Measurements from ENCODE around the gene EZH1. TPM values are rescaled to one million over a fixed set of nuclear protein-coding genes. Genes with fewer than 3 reads are reported as not detected.
A peak's percentile ranks its signal among the peaks of the same experiment; 100 is the strongest.

Gene EZH1
- total RNA-seq, 4 donors from 2014 or later = 73.8 to 128 (median 109) TPM

GRCh38 chr17:42751628-42752027 is 6.8 kb upstream of the EZH1 start:
- peaks cover 5 to 63% (median 25%) of the 10 kb centered on the region in 4 donors for H3K4me1 ChIP-seq
- 68 to 69% methylated on average over 7 of the region's 7 CpGs for WGBS, 2 donors
- H3K4me3 ChIP-seq = no peak overlapping the region
- TF ChIP-seq, protein P1, sequence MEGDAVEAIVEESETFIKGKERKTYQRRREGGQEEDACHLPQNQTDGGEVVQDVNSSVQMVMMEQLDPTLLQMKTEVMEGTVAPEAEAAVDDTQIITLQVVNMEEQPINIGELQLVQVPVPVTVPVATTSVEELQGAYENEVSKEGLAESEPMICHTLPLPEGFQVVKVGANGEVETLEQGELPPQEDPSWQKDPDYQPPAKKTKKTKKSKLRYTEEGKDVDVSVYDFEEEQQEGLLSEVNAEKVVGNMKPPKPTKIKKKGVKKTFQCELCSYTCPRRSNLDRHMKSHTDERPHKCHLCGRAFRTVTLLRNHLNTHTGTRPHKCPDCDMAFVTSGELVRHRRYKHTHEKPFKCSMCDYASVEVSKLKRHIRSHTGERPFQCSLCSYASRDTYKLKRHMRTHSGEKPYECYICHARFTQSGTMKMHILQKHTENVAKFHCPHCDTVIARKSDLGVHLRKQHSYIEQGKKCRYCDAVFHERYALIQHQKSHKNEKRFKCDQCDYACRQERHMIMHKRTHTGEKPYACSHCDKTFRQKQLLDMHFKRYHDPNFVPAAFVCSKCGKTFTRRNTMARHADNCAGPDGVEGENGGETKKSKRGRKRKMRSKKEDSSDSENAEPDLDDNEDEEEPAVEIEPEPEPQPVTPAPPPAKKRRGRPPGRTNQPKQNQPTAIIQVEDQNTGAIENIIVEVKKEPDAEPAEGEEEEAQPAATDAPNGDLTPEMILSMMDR (IDR thresholded peaks at IDR 0.05) = no peak
- no peak for TF ChIP-seq EP300 (IDR thresholded peaks at IDR 0.05)
- no peak for TF ChIP-seq POLR2A (IDR thresholded peaks at IDR 0.05)
- H3K9me3 ChIP-seq = no peaks in the 10 kb centered on the region
- no peak for DNase-seq (ENCODE audit: low spot score in 2 of 2)
- peak overlapping the region in 2 of 4 donors; percentile 79 to 86 for H3K27ac ChIP-seq
- H3K36me3 ChIP-seq = no peaks in the 10 kb centered on the region
- no peaks in the 10 kb centered on the region for H3K27me3 ChIP-seq

DNA sequence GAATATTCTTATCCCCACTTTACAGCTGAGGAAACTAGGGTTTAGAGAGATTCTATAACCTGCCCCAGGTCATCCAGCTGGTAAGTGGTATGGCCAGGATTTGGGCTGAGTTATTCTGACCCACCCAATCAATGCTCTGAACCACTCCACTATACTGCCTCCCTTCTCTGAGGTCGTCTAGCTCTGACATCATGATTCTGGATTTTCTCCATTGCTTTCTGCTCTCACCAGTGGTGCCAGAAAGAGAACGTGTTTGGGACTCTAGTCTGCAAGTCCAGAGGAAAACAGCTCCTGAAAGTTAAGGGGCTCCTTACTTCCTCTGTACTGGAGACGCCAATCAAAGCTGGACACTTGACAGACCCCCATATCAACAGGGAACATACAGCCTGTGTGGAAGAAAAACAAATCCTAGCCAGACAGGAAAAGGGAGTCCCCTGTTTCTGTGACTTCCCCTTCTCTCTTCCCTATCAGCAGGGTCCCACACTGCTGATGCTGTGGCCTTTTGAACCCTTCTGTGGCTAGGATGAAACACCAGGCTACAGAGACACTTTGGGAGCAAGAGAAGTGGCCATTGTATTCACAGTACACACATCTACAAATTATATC is 6.0 kb upstream of the EZH1 start:
- H3K9me3 ChIP-seq = no peaks in the 10 kb centered on the region
- no peak overlapping the region for H3K4me3 ChIP-seq
- no peaks in the 10 kb centered on the region for H3K36me3 ChIP-seq
- WGBS, 2 donors = 12 to 22% methylated on average over 3 of the region's 3 CpGs
- TF ChIP-seq, protein P1 (IDR thresholded peaks at IDR 0.05) = no peak
- TF ChIP-seq POLR2A (IDR thresholded peaks at IDR 0.05) = no peak
- TF ChIP-seq EP300 (IDR thresholded peaks at IDR 0.05) = no peak
- H3K4me1 ChIP-seq = peaks cover 5 to 64% (median 25%) of the 10 kb centered on the region in 4 donors
- H3K27me3 ChIP-seq = no peaks in the 10 kb centered on the region
- DNase-seq (ENCODE audit: low spot score in 2 of 2) = no peak
- H3K27ac ChIP-seq = peak overlapping the region in 3 of 4 donors; percentile 54 to 86 (median 79)

DNA sequence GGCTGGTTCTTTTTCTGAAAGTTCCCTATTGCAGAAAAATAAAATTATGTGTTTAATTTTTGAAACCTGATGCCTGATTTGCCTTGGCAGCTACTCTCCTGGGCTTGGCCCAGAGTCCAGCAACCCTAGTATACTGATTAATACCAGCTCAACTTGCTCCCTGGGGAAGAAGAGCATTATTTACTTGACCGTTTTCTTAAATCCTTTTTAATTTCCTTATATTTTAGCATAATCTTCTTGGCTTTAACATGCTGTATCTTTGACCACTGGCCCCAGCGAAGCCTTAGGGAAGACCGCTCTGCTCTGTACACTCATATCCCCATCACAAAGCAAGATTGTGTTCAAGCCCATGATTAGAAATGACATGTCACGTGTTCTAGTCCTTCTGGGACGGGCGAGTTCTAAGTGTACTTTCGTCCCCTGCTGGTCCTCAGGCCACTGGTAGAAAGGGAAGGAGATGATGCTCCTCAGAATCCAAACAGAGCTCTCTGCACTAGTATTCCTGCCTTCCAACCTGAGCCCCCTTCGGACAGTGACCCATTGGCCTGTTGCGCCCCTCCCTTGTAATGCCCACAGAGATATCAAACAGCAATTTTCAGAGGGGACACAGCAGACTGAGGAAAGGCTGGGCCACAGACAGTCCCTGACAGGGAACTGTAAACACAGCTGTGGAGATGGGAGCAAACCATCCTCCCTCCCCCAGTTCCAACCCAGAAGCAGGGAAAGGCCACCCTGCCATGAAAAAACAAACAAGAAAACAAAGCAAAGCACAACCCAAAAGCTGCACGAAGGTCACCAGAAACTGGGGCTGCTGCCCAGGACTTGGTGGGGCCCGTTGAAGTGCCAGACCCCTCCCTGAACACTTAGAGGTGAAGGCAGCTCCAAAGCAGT is 4.3 kb upstream of the EZH1 start:
- peak; percentile 41 to 72 for DNase-seq (ENCODE audit: low spot score in 2 of 2)
- WGBS, 2 donors = 39 to 50% methylated on average over 11 of the region's 11 CpGs
- H3K4me1 ChIP-seq = peaks cover 5 to 63% (median 31%) of the 10 kb centered on the region in 4 donors
- H3K4me3 ChIP-seq = no peak overlapping the region
- H3K9me3 ChIP-seq = no peaks in the 10 kb centered on the region
- no peaks in the 10 kb centered on the region for H3K27me3 ChIP-seq
- TF ChIP-seq EP300 (IDR thresholded peaks at IDR 0.05) = peak in 1 of 2 donors; percentile 25
- TF ChIP-seq POLR2A (IDR thresholded peaks at IDR 0.05) = no peak
- TF ChIP-seq, protein P1 (IDR thresholded peaks at IDR 0.05) = peak in 1 of 5 experiments; percentile 8
- peak overlapping the region; percentile 45 to 86 (median 70) for H3K27ac ChIP-seq
- no peaks in the 10 kb centered on the region for H3K36me3 ChIP-seq

GRCh38 chr17:42748202-42748907 is 3.5 kb upstream of the EZH1 start:
- TF ChIP-seq EP300 (IDR thresholded peaks at IDR 0.05) (peak in 1 of 2 donors; percentile 61), POLR2A (IDR thresholded peaks at IDR 0.05) (no peak)
- Histone ChIP-seq H3K4me3 (no peak overlapping the region), H3K4me1 (peaks cover 5 to 70% (median 36%) of the 10 kb centered on the region in 4 donors), H3K27me3 (no peaks in the 10 kb centered on the region), H3K9me3 (no peaks in the 10 kb centered on the region), H3K36me3 (no peaks in the 10 kb centered on the region), H3K27ac (peak overlapping the region; percentile 33 to 86 (median 72))
- WGBS, 2 donors = 49 to 59% methylated on average over 7 of the region's 7 CpGs
- peak; percentile 56 to 81 for DNase-seq (ENCODE audit: low spot score in 2 of 2)

GRCh38 chr17:42744283-42744805 is 496 bp downstream of the EZH1 start:
- Histone ChIP-seq H3K9me3 (no peaks in the 10 kb centered on the region), H3K27ac (peak overlapping the region; percentile 95 to 100 (median 98)), H3K4me1 (peaks cover 0 to 70% (median 25%) of the 10 kb centered on the region in 4 donors), H3K27me3 (no peaks in the 10 kb centered on the region), H3K36me3 (no peaks in the 10 kb centered on the region), H3K4me3 (peak overlapping the region; percentile 65 to 96 (median 78))
- peak; percentile 66 to 69 for DNase-seq (ENCODE audit: low spot score in 2 of 2)
- TF ChIP-seq, protein P1 (IDR thresholded peaks at IDR 0.05) = no peak
- no peak for TF ChIP-seq POLR2A (IDR thresholded peaks at IDR 0.05)
- WGBS, 2 donors = 0% methylated on average over 29 to 32 of the region's 32 CpGs
